Left hindlimb (tissue), 1 donor: ENCODE measurements around the gene MLYCD.
A peak's percentile ranks its signal among the peaks of the same experiment; 100 is the strongest.

Source experiments
- DNase-seq: peaks from one replicate; pipeline ENCODE4 v3.0.0-alpha.2; 2018

The MLYCD gene

GRCh38 chr16:83899978-83900377, 1.1 kb downstream of the MLYCD start:
- no peak for DNase-seq

- no peak for DNase-seq
Measured at GRCh38 chr16:83900571-83900970, 1.7 kb downstream of the MLYCD start.

DNA sequence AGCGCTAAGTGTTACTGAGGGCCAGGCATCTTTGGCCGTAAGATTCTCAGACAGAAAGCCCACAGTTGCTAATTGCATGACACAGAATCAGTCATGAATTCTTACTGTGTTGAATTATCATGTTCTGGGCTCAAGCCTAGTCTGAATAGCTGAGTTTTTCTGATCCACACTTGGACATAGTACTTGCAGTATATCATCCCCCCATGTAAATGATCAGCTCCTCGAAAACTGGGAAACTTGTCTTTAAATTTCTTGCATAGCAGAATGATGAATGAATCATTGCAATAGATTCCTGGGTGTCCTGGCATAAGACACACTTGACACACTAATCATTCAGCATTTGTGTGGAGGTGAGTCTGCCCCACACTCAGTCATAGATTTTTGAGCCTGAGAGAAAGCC, 2.2 kb downstream of the MLYCD start:
- DNase-seq, result no peak

DNA sequence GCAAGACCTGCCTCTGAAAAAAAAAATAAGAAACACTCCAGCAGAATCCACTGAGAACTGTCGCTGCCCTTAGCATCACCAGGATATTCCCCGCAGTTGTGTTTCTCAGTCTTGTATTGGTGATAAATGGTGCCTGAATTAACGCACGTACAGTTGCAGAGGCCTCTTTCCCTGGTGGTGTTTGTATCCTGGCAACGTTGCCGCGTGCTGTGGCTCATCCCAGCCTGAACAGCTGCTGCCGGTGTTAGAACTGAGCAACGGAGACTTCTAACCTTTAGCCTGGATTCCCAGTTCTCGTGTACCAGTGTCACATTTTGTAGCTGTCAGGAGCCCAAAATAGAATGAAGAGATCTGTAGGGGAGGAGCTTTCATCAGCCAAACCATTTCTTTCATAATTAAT, 4.8 kb downstream of the MLYCD start:
- peak; percentile 65 for DNase-seq

DNA sequence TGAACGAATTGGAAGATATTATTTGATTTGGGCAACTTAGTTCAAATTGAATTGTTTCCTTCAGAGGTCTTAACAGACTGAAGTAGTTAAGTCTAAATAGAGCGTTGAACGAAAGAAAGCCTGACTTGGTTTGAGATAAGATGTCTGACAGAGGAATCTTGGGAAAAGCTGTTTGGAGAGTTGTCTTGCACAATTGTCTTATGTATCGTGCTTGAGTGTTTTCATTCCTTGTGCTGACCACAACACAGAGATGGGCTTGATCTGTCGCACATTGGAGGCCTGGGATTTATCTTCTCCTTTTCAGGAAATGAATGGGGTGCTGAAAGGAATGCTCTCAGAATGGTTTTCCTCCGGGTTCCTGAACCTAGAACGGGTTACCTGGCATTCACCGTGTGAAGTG, 7.8 kb downstream of the MLYCD start:
- no peak for DNase-seq

DNA sequence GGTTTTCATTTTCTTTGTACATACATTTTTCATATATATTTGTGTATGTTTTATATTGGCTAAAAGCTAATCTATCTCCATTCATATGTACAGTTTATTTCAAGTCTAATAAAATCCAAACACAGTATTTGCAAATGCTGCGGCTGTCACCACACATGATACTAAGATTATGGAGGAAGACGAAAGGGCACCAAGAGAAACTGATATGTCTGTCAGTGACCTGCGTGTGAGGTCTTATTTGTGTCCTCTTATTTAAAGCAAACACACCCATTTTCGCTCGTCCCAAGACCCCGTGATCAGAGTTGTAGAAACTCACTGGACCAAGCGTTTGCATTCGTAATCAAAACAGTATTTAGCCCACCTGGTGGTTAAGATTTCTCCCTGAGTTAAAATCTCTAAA, 8.2 kb downstream of the MLYCD start:
- no peak for DNase-seq

DNA sequence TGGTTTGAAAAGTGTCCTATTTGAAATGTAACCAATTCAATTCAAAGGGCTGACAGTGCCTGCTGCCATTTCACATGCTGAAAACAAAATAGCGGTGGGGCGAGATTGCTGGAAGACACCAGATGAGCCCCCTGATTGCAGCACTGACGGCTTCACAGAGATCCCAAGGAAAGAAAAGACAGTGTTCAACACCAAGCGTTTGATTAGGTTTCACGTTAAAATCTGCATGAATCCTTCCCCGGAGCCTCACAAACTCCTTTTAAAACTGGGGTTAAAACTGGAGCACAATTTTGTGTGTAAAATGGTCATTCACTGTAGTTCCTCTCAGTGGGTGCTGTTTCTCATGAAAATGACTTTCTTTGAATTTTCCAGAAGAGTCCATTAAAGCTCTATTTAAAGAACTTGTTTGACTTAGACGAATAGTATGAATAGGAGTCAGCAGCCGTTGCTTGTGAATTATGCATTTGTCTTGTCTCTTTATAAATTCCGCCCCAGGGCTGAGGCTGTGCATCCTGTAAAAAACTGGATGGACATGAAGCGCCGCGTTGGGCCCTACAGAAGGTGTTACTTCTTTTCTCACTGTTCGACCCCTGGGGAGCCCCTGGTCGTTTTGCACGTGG, 8.8 kb downstream of the MLYCD start:
- DNase-seq, result no peak

DNA sequence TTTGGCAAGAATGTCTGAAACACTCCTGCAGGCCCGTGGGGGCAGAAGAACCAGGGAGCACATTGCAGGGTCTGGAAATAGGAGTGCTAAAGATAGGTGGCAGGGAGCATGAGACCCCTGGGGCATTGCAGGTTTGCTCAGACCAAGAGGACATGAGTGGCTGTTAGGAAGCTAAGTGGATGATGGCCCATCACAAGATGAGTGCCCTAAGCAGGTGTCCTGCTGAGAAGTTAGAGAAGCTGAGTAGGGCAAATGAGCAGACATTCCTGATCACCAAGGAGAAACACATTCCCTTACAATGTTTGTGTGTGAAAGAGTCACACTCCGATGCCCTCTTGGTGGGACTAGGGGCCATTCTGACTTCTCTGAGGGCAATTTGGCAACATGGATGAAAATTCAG, 9.9 kb downstream of the MLYCD start:
- DNase-seq, result no peak

- no peak for DNase-seq
Measured at GRCh38 chr16:83911290-83911689, 12.4 kb downstream of the MLYCD start.

DNA sequence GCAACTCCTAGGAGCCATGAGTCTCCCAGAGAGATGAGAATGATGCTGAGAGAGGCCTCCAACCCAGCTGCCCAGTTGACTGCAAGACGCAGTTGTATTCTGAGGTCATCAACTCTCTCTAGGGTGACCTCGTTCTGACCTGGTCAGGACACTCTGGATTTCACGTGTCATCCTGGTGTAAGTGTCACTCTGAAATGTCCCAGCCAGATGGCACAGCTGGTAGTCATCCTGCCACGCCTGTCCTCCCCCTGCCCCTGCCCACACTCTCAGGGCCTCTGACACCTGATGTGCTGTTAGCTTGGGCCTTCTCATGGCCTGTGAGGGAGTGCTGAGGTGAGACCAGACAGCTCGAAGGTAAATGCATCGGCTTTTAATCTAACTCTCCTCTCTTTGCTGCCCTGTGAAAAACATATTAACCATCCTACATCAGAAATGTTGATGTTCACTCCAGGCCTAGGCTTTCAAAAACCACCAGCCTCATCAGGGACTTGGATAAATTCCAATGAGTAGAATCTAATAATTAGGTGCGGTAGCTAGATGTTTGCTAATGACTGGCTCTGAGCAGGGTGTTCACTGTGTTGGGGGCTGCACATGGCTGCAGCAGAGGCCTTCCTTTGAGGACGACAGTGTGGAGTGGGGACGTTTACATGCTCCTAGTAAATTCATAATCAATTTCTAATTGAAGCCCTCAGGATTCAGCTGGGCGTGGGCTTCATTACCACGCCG, 13.8 kb downstream of the MLYCD start:
- no peak for DNase-seq

GRCh38 chr16:83913245-83913633, 14.3 kb downstream of the MLYCD start:
- DNase-seq, result no peak

GRCh38 chr16:83914091-83914710, 15.3 kb downstream of the MLYCD start:
- no peak for DNase-seq

DNA sequence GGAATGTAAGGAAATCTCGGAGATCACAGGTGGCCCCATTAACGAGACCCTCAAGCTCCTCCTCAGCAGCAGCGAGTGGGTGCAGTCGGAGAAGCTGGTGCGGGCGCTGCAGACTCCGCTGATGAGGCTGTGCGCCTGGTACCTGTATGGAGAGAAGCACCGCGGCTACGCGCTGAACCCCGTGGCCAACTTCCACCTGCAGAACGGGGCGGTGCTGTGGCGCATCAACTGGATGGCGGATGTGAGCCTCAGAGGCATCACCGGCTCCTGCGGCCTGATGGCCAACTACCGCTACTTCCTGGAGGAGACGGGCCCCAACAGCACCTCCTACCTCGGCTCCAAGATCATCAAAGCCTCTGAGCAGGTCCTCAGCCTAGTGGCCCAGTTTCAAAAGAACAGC, 16.2 kb downstream of the MLYCD start:
- no peak for DNase-seq

- no peak for DNase-seq
Measured at GRCh38 chr16:83915491-83915890, 16.6 kb downstream of the MLYCD start.

DNA sequence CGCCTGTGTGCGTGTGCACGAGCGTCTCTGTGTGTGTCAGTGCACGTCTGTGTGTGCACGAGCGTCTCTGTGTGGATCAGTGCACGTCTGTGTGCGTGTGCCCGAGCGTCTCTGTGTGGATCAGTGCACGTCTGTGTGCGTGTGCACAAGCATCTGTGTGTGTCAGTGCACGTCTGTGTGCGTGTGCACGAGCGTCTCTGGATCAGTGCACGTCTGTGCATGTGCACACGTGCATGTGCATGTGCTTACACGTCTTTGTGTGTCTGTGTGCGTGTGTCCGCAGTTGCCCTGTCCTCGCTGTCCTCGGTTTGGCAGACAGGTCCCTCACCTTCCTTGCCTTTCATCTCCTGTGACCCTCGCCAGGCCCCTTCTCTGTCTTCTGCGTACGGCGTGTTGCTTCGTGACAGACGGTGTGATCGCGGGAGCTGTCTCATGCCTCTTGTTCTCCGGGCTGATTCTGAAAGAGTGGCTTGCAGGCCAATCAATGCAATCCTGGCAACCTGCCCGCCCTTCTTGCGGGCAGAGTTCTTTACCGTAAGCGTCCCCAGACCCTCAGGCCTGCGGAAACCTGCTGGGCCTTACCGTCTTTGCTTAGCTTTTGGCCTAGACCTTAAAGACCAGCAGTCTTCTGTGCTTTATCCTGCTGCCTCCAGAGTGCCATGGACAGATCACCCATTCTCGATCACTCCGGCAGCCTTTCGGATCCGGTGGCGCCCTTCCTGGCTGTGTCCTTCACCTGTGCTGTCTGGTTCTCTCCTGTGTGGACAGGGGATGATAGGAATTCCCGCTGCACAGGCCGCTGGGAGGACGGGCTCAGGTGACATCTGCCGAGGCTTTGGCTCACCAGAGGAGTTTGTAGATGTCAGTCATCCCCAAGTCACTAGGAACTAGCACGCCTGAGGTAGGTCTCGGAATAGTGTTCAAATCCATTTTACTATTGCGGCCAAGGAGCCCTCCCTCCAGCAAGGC, 18.5 kb downstream of the MLYCD start:
- DNase-seq, result no peak

DNA sequence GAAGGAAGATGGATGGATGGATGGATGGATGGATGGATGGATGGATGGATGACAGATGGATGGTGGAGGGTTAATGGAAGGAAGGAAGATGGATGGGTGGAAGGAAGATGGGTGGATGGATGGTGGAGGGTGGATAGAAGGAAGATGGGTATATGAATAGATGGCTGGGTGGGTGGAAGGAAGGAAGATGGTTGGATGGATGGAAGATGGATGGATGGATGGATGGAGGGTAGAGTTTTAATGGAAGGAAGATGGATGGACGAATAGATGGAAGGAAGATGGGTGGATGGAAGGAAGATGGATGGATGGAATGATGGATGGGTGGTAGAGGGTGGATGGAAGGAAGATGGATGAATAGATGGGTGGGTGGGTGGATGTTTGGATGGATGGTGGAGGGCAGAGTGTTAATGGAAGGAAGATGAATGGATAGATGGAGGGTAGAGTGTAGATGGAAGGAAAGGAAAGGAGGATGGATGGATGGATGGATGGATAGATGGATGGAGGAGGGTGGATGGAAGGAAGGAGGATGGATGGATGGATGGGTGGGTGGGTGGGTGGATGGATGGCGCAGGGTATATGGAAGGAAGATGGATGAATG, 22.1 kb downstream of the MLYCD start:
- no peak for DNase-seq

- no peak for DNase-seq
Measured at GRCh38 chr16:83923581-83924365, 24.9 kb downstream of the MLYCD start.

DNA sequence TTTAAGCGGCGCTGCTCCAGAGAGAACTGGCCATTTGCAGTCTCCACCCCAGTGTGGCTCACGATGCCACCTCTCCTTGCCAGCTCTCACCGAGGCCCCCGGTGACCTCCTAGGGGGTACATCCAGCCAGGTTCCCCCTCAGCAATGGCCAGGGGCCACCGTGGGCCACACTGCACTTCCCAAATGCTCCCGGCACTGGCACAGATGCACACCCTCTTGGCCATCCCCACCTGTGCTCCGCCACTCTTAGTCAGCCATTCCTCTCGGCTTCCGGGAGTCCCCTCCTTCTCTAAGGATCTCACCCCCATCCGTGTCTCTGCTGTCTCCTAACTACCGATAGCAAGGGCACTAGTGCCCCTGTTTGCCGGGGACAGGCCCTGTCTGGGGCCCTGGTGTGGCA, 25.8 kb downstream of the MLYCD start:
- DNase-seq, result no peak

GRCh38 chr16:83925095-83925905, 26.4 kb downstream of the MLYCD start:
- no peak for DNase-seq

- DNase-seq, result no peak
Measured at GRCh38 chr16:83925957-83926725, 27.2 kb downstream of the MLYCD start.
